GM19452 (cell line): Measurements from ENCODE around the gene FOSB.

Source experiments
- ATAC-seq: cut with Tn5 transposase; IDR thresholded peaks from one replicate; pipeline ENCODE4 v1.9.1; 2021; ENCODE audit not compliant: unreplicated experiment

FOSB gene

DNA sequence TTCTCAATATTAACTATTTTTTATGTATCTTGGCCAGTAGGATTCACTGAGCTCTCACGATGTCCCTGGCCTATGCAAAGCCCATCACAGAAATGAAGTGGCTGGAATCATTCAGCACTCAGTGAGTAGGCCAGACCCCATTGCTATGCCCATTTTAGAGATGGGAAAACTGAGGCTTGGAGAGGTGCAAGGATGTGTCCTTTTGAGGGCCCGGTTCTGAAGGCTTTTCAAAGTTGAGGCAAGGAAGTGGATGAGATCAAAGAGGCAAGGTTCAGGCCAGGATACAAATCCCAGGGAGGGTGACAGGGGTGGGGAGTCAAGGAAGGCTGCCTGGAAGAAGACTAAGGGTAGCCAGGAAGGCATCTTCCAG, 25.4 kb upstream of the FOSB start:
- no peak for ATAC-seq

- ATAC-seq: no peak
Observed at GRCh38 chr19:45442778-45443461, 24.9 kb upstream of the FOSB start.

- no peak for ATAC-seq
Observed at GRCh38 chr19:45443462-45444317, 24.1 kb upstream of the FOSB start.

GRCh38 chr19:45444318-45445041, 23.3 kb upstream of the FOSB start:
- peak; percentile 48 for ATAC-seq

- ATAC-seq: no peak
Observed at GRCh38 chr19:45445139-45445538, 22.7 kb upstream of the FOSB start.

DNA sequence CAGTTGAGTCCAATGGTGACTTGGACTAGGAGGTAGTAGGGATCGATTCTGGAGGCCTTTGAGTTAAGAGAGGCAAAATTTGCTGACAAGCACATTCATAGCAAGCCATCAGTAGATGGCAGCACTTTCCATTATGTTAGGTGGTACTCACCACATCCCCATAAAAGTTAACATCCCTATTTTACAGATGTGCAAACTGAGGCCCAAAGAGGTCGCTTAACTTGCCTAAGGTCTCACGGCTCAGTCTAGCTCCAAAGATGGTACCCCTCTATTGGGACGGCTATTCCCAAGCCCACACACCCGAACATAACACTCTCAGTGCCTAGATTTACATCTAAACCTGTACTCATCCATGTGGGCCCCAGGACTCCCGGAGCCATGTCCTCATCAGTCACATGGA, 21.5 kb upstream of the FOSB start:
- no peak for ATAC-seq

DNA sequence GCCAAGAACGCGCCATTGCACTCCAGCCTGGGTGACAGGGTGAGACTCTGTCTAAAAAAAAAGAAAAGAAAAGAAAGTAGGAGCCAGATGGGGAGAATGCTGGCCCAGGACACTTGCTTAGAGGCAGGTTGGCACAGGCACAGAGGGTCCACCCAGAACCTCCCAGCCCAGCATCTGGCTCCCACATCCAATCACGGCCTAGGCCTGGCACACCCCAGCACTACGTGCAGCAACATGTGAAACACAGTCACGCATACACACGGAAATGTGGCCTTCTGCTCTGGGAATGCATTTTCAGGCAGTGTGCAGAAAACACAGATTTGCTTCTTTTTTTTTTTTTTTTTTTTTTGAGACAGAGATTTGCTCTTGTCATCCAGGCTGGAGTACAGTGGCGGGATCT, 20.9 kb upstream of the FOSB start:
- no peak for ATAC-seq

DNA sequence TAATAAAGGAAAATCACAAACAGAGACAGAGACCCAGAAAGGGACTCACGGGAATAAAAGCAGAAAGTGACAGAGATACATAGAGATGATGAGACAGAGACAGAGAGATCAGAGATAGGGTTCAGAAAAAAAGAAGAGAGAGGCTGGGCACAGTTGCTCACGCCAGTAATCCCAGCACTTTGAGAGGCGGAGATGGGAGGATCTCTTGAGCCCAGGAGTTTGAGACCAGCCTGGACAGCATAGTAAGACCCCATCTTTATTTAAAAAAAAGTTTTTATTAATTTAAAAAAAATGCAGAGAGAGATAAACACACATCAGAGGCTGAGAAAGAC, 19.4 kb upstream of the FOSB start:
- no peak for ATAC-seq

DNA sequence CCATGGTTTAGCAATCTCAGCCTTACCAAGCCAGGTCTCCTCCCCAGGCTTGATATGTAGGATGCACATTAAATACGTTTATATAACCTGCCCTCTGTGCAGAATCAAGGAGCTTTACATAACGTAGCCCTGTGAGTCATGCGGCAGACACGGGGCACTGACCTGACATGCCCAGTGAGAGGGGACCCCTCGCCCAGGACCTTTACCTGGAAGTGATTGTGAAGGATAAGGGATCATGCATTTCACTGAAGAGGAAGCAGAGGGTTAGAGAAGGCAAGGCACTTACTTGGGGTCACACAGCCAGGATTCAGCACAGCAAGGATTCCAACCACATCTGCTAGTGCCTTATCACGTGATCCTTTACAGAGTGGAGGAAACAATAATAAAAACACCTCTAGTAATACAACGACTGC, 18.9 kb upstream of the FOSB start:
- ATAC-seq: no peak

DNA sequence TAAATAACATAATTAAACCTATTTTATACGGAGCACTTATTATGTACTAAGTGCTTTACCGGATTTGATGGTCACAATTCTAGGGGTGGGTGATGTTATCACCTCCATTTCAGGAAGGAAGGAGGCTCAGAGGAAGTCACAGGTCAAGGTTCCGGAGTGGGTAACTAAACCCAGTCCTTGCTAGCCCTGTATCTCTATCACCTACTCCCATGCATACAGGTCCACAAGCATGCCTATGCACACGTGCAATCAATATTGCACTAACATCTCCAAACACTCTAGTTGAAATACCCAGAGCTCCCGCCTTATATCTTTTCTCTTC, 17.8 kb upstream of the FOSB start:
- ATAC-seq: no peak

GRCh38 chr19:45451131-45451849, 16.5 kb upstream of the FOSB start:
- ATAC-seq: no peak

DNA sequence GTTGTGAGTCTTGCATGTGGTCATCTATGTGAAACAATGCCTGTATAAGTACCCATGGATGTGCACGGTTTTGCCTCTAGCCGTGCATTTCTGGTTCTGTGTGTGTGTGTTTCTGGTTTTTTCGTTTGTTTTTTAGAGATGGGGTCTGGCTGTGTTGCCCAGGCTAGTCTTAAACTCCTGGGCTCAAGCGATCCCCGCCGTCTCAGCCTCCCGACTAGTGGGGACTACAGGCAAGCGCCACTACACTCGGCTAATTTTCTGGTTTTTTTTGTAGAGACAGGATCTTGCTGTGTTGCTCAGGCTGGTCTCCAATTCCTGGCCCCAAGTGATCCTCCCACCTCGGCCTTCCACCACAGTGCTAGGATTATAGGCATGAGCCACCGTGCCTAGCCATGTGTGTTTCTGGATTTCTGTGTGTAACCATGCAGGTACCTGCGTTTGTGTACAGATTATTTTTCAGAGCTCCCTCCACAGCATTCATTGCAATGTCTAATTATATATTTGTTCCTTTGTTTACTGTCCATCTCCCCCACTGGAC, 15.9 kb upstream of the FOSB start:
- ATAC-seq: no peak

DNA sequence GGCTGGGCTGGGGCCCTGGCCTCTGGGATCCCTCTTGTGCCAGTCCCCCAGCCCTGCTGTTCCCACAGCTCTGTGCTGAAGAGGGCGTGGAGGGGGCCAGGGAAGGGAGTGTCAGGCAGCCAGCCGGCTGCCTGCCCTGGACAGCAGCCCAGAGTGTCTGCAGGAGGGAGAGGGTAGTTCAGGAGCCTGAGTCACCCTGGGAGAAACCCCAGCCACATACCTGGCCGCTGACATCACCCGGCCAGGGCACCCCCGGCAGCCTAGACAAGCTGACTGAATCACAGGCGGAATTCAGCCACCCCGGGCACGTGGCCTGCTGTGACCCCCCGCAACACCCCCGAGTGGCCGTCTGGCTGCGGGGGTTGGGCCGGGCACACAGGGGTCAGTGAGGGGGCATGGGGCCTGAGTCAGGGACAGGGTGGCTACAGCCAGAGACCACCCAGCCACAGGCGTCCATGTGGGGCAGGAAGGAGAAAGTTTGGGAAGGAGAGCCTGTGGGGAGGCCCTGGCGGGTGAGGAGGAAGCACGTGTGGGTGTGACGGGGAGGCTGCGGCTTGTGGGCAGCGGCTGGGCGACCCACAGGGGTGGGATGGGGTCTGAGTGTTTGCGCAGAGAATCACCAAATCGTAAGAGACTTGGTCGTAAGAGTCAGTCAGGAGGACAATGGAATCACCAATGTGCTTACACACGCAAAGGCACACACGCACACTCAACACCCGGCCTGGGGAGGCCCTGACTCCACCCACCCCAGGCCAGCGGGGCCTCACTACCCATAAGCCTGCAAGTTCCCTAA, 11.9 kb upstream of the FOSB start:
- ATAC-seq: no peak

- ATAC-seq: no peak
Observed at GRCh38 chr19:45456500-45456815, 11.3 kb upstream of the FOSB start.

GRCh38 chr19:45457776-45458175, 10.0 kb upstream of the FOSB start:
- no peak for ATAC-seq

- no peak for ATAC-seq
Observed at GRCh38 chr19:45460807-45461347, 6.9 kb upstream of the FOSB start.

- ATAC-seq: no peak
Observed at GRCh38 chr19:45462174-45462573, 5.6 kb upstream of the FOSB start.

GRCh38 chr19:45463241-45463640, 4.6 kb upstream of the FOSB start:
- no peak for ATAC-seq

DNA sequence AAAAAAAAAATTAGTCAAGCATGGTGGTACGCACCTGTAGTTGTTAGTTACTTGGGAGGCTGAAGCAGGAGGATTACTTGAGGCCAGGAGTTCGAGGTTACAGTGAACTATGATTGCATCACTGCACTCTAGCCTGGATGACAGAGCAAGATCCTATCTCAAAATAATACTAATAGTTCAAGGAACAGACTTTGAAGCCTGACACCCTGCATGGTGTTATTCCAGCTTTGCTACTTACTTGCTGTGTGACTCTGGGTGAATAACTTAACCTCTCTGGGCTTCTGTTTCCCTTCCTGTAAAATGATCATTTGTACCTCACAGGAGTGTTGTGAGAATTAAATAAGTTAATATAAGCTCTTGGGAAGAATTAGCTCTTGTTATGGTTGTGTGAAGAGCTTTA, 3.5 kb upstream of the FOSB start:
- no peak for ATAC-seq

DNA sequence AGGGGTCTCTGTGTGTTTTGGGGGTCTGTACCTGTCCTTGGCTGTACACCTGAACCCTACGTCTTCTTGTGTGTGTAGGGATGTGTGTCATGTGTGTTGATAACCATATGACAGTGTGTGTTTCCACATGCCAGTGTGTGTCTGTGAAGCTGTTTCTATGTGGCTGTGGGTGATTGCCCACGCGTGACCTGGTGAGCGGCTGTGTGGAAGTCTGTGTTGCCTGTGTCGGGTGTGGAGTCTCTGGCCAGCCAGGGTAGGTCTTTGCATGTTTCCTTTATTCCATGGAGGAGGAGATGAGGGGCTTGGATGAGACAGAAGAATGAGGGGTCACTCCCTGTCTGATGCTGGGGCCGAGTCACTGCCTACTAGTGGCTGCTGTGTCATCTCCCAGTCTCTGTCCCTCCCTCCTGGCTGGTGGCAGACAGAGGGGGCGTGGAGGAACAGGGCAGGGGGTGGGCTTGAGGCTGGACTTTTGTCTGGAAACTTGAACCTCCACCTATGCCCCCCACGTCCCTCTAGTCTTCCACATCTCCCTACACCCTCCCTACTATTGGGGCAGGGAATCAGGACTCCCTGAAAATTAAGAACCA, 2.8 kb upstream of the FOSB start:
- no peak for ATAC-seq
